ENCODE results near the gene GPR17. TPM values are rescaled to one million over a fixed set of nuclear protein-coding genes. Genes with fewer than 3 reads are reported as not detected.

GPR17 gene
- 0.21 and 0.64 TPM in 2 replicates for total RNA-seq (2014; rRNA removed; shearing (Covaris generic))

DNA sequence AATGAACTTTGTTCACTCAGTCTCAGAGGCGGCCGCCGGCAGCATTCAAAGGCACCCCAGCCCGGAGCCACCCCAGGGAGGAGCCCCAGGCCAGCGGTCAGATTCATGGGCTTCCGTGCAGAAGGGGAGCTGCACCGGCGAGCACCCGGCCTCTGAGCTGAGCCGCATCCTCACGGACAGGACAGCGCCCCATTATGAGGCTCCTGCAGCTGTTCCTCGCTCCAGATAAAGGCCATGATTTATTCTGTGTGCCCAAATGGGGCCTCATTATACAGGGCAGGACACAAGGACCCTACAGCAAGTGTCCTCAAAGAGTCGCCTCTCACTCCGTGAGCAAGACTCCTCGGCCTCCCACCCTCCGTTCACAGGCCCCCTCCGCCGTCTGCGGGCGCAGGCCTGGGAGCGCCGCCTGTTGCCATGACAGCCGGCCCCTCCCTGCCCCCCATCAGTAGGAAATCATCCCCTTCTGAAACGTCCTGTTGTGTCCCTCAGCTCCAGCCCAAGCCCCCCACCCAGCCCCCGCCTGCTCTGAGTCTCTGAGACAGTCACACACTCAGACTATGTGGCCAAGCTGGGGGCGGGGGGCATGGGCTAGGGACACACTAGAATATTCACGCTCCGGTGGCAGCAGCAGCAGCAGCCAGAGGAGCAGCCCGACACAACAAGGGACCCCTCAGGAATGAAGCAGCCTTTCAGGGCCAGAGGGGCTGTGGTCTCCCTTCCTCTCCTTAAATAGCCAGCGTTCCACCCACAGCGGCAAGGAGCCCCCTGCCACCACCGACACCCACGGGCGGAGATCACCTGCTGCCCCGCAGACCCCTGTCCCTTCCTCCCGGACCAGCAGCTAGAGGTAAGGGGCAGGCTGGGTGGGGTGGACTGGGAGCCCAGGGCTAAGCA lies at the start of gene GPR17:
Gene GPR17, plus strand, starts transcription at position 759 of the 897 bp plus-strand sequence. CDS start 4,583 bp downstream, outside the sequence.
- peak; percentile 62 for DNase-seq (ENCODE audit: low spot score)

DNA sequence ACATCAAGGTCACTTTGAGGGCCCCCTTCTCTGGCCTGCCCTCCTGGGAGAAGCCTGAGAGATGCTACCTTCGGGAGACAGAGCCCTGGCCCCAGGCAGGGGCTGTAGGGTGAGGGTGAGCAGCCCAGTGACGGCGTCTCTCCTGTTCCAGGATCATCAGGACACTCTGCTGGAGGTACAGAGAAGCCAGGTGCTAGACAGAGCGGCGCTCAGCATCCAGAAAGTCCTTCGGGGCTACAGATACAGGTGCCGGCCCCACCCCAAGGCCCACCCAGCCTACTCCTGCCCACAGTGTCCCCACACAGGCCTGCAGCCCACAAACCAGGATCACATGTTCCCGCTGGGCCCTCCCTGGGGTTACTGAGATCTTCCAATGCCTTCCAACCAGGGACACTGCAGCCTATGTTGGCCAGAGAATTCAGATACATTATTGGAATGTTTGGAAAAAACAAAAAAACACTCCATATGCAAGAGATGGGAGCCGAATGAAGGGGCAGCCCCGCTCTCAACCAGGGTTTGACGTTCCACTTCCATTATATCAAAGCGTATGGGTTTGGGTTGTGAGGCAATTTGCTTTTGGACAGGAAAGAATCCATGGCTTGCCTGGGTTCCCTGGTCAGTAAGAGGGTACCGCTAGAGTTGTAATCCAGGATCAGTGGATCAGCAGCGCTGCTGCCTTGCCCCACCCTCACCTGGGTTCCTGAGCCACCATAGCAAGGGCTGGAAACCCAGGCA lies 49.5 kb upstream of the GPR17 start:
- no peak for DNase-seq (ENCODE audit: low spot score)

GRCh38 chr2:127597046-127597983 lies 48.6 kb upstream of the GPR17 start:
- no peak for DNase-seq (ENCODE audit: low spot score)

GRCh38 chr2:127597984-127598380 lies 48.0 kb upstream of the GPR17 start:
- no peak for DNase-seq (ENCODE audit: low spot score)

GRCh38 chr2:127598711-127599110 lies 47.2 kb upstream of the GPR17 start:
- no peak for DNase-seq (ENCODE audit: low spot score)

GRCh38 chr2:127599211-127599610 lies 46.7 kb upstream of the GPR17 start:
- DNase-seq (ENCODE audit: low spot score) = no peak

GRCh38 chr2:127604986-127605385 lies 41.0 kb upstream of the GPR17 start:
- no peak for DNase-seq (ENCODE audit: low spot score)

GRCh38 chr2:127605691-127606263 lies 40.2 kb upstream of the GPR17 start:
- DNase-seq (ENCODE audit: low spot score) = no peak

GRCh38 chr2:127606625-127607398 lies 39.1 kb upstream of the GPR17 start:
- DNase-seq (ENCODE audit: low spot score) = no peak

- DNase-seq (ENCODE audit: low spot score) = no peak
These were observed 38.5 kb upstream of the GPR17 start for GRCh38 chr2:127607399-127607908.

DNA sequence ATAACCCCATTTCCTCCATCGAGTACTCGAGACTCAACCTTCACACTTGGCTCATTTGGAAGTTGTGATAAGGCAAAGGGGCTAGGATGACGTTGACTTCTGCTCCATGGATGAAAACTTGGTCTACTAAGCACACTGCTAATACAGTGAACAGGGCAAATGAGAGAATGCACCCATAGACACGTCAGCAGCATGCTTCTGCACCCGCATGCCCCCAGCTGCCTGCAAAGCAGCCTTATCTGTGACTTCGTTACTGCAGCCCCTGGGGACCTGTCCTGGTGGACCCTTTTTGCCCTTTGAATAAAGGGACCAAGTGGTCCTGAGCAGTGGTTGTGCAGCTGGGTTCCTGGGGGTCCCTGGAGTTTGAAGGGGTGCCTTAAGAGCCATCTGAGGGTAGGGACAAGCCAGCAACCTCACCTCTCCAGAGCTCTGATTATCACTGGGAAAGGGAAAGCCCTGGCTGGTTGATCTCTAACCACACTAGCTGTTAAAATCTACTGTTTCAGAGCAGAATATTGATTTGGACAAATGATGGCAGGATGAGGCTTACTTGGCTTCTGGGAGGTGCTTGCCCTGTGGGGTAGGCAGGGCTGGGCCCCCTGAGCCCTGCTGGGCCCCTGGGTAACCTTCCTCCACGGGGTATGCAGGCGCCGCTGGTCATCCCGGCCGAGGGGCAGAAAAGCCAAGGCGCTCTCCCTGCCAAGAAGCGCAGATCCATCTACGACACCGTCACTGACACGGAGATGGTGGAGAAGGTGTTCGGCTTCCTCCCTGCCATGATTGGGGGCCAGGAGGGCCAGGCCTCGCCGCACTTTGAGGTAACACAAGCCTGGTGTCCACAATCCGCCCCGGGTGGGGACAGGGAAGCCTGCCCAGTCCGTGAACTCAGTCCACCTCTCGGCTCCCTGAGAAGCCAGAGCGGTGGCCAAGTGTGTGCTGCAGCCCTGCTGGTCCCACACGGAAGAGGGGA lies 37.6 kb upstream of the GPR17 start:
- DNase-seq (ENCODE audit: low spot score) = no peak

DNA sequence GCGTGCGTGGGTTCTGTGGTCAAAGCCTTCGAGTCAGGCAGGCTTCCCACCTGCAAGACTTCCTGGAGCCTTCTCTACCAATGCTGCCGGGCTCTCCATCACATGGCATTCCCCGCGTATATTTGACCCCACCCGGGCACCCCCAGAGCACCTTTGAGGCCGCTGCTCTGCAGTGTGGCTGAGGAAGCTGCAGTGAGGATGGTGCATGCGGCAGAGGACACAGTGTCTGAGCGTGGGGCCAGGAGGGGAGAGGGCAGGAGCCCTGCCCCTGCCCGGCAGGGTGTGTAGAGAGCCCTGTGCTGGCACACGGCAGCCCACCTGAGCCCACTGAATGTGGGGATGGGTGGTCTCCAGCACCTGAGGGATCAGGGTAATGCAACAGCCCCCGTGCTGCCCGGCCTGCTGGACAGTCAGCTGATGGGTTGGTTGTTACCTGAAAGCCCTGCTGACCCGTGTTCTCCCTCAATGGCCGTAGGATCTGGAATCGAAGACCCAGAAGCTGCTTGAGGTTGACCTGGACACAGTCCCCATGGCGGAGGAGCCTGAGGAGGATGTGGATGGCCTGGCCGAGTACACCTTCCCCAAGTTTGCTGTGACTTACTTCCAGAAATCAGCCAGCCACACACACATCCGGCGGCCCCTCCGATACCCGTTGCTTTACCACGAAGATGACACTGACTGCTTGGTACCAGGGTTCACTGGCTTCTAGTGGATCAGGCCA lies 36.8 kb upstream of the GPR17 start:
- no peak for DNase-seq (ENCODE audit: low spot score)

DNA sequence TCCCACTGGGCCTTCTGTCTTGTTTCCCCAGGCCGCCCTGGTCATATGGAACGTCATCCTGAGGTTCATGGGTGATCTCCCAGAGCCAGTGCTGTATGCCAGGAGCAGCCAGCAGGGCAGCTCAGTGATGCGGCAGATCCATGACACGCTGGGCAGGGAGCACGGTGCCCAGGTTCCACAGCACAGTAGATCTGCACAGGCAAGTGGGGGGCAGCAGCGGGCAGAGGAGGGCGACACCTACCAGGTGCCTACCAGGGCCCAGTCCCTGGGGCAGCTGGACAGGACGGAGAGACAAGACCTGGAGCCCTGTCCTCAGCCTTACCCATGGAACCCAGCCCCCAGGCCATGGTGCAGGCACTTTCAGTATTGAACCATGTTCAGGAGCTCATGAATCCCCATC lies 36.1 kb upstream of the GPR17 start:
- DNase-seq (ENCODE audit: low spot score) = no peak

DNA sequence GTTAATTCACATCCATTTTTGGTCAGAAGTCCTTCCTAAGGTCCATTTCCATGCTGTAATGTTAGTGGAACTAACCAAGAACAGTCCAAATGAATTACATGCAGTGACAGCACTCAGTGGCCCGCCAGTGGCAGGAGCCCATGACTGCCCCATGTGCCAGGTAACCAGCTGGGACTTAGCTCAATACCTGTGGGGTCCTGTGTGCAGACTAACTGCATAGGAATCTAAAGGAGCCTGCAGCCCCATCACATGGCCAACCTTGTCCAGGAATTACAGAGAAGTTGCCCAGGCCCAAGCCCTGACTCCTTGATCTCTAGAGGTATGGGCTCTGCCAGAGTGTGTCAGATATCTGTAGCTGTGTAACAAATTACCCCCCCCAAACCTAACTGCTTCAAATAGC lies 35.4 kb upstream of the GPR17 start:
- DNase-seq (ENCODE audit: low spot score) = no peak

GRCh38 chr2:127611076-127611925 lies 34.7 kb upstream of the GPR17 start:
- no peak for DNase-seq (ENCODE audit: low spot score)

DNA sequence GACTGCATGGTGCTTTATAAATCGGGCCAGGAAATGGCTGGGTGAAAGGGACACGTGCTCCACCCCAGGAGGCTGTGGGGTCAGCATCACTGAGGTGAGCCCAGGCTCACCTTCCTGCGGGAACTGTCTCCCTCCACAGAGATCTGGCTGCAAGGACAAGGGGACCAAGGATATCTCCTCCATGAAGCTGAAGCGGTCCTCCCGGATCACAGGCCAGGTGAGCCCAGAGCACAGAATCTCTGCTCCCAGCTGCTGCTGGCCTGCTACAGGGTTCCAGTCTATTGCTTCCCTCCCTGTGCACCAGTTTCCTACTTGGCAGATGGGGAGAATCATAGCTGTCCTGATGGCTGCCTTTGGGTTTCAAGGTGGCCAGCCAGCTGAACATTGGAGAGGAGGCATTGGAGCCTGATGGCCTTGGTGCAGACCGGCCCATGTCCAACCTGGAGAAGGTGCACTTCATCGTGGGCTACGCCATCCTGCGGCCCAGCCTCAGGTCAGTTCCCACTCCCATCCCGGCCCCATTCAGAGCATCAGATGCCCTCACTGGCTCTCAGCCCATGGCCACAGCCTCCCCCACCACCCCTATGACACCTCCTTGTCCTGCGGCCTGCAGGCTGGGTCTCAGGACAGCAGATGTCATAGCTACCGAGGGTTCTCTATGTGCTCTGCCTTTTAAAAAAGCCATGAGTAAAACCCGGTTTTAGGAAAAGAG lies 33.7 kb upstream of the GPR17 start:
- no peak for DNase-seq (ENCODE audit: low spot score)

DNA sequence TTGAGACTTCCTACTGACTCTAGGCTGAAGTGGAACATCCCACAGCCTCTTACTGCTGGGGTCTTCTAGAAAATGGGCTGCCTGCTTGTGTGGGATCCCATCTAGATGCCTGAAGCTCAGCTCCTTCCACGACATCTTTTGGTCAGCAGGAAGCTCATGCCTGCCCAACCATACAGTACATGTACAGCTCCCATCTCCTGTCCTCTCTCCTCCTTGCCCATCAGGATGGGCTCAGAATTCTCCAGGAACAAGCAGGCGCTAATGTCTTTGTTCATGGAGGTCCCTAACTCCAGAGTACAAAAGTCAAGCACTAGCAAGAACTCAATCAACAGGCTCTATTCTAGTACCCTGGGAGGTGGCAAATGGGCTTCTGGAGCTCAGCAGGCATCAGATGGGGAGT lies 31.7 kb upstream of the GPR17 start:
- no peak for DNase-seq (ENCODE audit: low spot score)

Data from HT-29 (cell line).